ENCODE results near the gene KIF21A.

Gene KIF21A

DNA sequence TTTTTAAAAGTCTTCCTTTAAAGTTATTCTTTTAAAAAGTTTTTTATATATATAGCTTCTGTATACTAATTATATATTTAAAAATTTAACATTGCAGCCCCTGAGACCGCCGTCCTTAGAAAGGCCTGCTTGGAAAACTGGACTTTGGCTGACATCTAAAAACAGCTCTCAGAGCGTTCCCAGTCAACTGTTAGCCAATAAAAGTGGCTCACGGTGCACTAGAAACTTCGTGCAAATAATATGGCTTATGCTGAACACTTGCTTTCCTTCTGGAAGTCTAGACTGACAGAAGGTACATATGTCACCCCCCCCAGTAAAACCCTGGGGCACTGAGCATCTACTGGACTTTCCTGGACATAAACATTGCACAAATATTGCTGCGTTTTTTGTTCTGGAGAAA, 115.0 kb downstream of the KIF21A start:
- H3K4me3 ChIP-seq (ENCODE audit: low read depth, low read length): no peak overlapping the region
- no peak for DNase-seq (ENCODE audit: low read depth)
- TF ChIP-seq, protein P1, sequence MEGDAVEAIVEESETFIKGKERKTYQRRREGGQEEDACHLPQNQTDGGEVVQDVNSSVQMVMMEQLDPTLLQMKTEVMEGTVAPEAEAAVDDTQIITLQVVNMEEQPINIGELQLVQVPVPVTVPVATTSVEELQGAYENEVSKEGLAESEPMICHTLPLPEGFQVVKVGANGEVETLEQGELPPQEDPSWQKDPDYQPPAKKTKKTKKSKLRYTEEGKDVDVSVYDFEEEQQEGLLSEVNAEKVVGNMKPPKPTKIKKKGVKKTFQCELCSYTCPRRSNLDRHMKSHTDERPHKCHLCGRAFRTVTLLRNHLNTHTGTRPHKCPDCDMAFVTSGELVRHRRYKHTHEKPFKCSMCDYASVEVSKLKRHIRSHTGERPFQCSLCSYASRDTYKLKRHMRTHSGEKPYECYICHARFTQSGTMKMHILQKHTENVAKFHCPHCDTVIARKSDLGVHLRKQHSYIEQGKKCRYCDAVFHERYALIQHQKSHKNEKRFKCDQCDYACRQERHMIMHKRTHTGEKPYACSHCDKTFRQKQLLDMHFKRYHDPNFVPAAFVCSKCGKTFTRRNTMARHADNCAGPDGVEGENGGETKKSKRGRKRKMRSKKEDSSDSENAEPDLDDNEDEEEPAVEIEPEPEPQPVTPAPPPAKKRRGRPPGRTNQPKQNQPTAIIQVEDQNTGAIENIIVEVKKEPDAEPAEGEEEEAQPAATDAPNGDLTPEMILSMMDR (IDR thresholded peaks at IDR 0.05; ENCODE audit: insufficient read depth, low read depth, low read length, missing control alignments): no peak

DNA sequence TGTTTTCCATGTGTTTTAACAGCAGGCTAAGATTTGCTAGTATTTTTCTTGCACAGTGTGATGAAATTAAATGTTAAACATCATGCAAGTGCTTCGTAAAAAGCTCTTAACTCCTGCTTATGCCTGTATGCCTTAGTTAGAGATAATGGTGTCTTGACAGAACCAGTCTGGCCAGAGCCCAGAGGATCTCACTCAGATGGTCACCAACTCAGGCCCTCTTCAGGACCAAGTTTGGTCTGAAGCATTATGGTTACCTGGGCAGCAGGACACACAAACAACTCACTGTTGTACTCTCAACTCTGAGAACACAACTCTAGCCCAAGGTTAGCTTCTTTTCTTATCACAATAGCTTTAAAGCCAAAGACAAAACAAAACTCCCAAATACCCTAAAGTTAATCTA, 115.4 kb downstream of the KIF21A start:
- TF ChIP-seq, protein P1 (IDR thresholded peaks at IDR 0.05; ENCODE audit: insufficient read depth, low read depth, low read length, missing control alignments): no peak
- no peak overlapping the region for H3K4me3 ChIP-seq (ENCODE audit: low read depth, low read length)
- no peak for DNase-seq (ENCODE audit: low read depth)

DNA sequence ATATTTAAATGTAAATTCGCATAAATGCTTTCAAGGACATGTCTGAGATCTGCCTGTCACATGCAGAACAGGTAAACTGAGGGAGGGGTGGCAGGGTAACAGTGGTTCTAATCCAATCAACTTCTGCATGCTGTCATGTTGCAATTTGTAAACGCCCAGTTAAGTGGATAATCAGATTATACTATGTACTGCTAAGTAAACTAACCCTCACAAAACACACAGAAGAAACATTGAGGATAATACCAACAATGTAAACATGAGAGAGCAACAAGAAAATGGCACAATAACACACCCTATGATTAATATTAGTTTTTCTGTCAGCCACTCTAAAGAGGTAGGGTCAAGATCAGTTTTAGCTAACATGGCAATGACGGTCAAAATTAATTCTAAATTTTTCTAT, 123.7 kb downstream of the KIF21A start:
- no peak overlapping the region for H3K4me3 ChIP-seq (ENCODE audit: low read depth, low read length)
- TF ChIP-seq, protein P1 (IDR thresholded peaks at IDR 0.05; ENCODE audit: insufficient read depth, low read depth, low read length, missing control alignments): no peak
- no peak for DNase-seq (ENCODE audit: low read depth)

DNA sequence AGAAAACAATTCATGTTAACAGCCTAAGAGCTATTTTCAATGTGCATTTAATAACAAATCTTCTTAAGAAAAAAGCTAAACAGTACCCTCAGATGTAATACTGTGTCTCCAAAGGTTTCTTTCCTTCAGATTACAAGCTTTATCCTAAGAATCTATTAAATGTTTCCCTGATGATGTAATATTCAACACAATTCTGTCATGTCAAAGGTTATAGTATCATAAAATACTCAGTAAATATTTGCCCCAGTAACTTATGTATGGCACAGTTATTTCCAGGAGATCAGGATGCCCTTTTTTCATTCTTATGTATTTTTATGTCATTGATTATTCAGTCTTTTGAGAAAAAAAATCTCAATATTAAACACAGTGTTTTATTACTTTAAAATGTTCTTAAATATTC, 128.4 kb downstream of the KIF21A start:
- DNase-seq (ENCODE audit: low read depth): no peak
- TF ChIP-seq, protein P1 (IDR thresholded peaks at IDR 0.05; ENCODE audit: insufficient read depth, low read depth, low read length, missing control alignments): no peak
- H3K4me3 ChIP-seq (ENCODE audit: low read depth, low read length): no peak overlapping the region

DNA sequence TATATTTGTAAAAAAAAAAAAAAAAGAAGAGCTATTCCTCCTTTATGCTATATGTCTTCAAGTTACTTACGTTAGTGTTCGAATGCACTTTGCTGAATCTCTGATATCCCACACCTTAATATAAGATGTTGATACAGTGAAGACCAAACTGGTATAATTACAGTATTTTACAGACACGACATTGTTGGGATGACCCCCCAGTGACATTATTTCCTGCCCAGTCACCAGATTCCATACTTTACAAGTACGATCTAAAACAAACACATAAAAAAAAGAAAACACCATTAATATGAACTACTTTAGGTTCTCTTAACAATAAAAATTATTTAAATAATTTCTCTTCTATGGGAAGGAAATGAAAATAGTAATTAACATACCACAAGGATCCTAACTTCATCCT, 133.4 kb downstream of the KIF21A start:
- H3K4me3 ChIP-seq (ENCODE audit: low read depth, low read length): no peak overlapping the region
- no peak for DNase-seq (ENCODE audit: low read depth)
- TF ChIP-seq, protein P1 (IDR thresholded peaks at IDR 0.05; ENCODE audit: insufficient read depth, low read depth, low read length, missing control alignments): no peak

DNA sequence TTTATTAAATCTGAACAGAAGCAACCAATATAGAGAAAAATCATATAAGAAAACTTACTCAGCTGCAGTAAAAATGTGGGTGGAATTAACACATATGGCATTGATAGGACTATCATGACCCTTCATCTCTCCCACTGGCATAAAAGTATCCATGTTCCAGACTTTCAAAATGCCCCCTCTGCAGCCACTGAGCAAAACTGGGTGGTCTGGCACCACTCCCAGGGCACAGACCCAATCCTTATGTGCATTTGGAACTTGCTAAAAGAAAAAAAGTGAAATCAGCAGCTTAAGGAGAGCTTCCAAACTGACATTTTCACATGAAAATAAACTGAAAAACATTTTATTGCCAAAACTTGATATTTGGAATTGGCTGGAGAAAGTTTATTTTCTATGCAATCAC, 141.5 kb downstream of the KIF21A start:
- no peak overlapping the region for H3K4me3 ChIP-seq (ENCODE audit: low read depth, low read length)
- TF ChIP-seq, protein P1 (IDR thresholded peaks at IDR 0.05; ENCODE audit: insufficient read depth, low read depth, low read length, missing control alignments): no peak
- DNase-seq (ENCODE audit: low read depth): no peak

DNA sequence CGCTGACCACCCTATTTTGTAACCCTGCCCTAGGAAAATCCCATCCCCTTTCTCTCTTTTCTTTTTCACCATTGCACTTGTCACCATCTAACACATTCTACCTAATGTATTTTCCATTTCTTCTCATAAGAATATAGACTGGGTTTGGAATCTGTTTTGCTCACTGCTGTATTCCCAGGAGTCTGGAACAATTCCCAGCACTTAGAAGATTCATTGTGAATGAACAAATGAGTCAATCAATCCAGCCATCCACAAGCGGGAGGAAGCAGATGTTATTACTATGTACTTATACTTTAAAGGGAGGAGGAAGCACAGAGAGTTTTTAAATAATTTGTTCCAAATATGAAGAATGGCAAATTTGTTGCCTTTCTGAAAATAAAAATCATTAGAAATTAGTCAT, 142.1 kb downstream of the KIF21A start:
- TF ChIP-seq, protein P1 (IDR thresholded peaks at IDR 0.05; ENCODE audit: insufficient read depth, low read depth, low read length, missing control alignments): no peak
- DNase-seq (ENCODE audit: low read depth): no peak
- H3K4me3 ChIP-seq (ENCODE audit: low read depth, low read length): no peak overlapping the region
